ENCODE data around the gene RNF146.
"Not testable (repeated sequence)": the region's sequence is repeated elsewhere in the genome, so short reads cannot be mapped to it uniquely, and the experiment has no call there.

The RNF146 gene, protein sequence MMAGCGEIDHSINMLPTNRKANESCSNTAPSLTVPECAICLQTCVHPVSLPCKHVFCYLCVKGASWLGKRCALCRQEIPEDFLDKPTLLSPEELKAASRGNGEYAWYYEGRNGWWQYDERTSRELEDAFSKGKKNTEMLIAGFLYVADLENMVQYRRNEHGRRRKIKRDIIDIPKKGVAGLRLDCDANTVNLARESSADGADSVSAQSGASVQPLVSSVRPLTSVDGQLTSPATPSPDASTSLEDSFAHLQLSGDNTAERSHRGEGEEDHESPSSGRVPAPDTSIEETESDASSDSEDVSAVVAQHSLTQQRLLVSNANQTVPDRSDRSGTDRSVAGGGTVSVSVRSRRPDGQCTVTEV

DNA sequence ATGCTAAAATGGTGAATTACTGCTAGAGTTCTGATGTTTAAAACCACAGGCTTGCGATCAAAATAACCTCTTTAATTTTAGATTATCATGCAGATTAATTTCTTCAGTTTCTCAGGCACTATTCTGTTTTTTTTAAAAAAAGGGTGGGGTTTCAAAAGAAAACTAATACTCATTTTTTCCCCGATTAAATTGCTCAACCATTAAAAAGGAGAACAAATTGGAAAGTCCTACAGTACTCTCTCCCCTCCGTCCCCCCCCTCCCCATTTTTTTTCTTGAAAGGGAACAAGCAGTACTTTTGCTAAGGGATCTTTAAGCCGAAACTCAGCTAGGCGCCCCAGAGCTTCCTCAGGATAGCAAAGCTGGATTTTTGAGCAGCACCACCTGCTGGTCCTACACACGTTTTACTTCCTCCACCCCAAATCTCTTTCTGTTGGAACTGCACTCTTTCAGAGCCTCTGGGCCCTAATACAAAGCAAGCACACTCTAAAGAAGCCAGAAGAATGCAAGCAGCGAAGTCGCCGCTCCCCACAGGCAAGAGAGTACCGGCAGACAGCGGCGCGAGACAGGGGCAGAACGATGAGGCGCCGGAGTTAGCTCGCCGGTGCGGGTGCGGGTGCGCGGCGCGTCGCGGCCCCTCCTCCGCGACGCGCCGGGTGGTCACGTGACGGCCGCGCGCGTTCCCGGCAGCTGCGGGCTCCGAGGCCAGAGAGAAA is at the start of gene RNF146:
TSS of gene RNF146 (plus strand) at position 687 of the 714 bp plus-strand sequence. CDS start 13,475 bp downstream, outside the sequence.
- DNase-seq (ENCODE audit: low read depth in 3 of 3, low spot score in 1 of 3), result peak; percentile 10 to 58 (median 36)

- no peak for DNase-seq (ENCODE audit: low read depth in 3 of 3, low spot score in 1 of 3)
These were observed 46.8 kb upstream of the RNF146 start for GRCh38 chr6:127219869-127220268.

DNA sequence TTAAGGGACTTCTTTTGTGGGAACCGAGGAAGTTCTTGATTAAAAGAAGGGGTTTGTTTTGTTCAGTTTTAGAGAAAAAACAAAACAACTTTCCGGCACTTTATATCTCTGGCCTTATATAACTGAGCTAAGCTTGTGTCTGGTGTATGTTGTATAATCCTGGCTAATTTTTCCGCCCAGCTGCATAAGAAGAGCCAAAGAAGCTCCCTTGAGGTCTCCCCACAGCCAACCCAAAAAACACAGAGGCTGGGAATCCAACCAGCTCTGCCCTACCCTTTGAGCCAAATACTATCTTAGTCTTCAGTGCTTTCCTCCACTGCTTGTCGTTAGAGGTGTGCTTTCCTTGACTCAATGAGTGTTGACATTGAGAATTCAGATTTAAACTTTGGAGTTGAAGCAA is 45.5 kb upstream of the RNF146 start:
- no peak for DNase-seq (ENCODE audit: low read depth in 3 of 3, low spot score in 1 of 3)

- DNase-seq (ENCODE audit: low read depth in 3 of 3, low spot score in 1 of 3), result no peak
These were observed 44.2 kb upstream of the RNF146 start for GRCh38 chr6:127222418-127222817.

DNA sequence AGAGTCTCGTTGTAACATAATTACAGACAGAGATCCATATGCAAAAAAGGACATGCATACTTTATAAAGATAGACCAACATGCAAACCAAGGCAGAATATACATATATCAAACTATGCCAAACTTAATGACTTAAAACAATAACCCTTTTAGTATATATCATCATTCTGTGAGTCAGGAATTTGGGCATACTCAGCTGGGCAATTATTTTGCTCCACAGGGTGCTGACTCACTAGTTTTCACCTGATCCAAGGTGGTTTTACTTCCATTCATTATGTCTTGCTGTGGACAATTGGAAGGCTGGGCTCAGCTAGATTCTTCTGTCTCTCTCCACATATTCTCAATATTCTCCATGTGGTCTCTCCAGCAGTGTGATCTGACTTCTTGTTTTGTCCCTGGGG is 41.2 kb upstream of the RNF146 start:
- no peak for DNase-seq (ENCODE audit: low read depth in 3 of 3, low spot score in 1 of 3)

DNA sequence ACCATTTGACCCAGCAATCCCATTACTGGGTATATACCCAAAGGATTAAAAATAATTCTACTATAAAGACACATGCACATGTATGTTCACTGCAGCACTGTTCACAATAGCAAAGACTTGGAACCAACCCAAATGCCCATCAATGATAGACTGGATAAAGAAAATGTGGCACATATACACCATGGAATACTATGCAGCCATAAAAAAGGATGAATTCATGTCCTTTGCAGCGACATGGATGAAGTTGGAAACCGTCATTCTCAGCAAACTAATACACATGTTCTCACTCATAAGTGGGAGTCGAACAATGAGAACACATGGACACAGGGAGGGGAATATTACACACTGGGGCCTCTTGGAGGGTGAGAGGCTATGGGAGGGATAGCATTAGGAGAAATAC is 32.8 kb upstream of the RNF146 start:
- DNase-seq (ENCODE audit: low read depth in 3 of 3, low spot score in 1 of 3), result not testable (repeated sequence)

DNA sequence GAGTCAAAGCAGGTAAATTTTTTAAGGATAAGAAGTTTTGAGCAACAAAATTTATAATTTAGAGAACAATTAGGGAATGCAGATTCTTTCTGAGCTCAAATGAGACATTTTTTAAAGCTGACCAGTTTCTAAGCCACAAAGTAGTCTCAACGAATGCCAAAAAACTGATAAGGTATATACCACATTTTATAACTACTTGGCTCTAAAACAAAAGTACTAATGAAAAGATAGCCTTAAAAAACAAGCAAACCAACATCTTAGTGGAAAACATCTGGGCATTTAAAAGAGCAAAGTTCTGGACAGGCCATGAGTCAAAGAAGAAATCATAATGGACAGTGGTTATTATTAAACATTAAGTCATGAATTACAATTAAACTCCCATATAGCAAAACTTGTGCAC is 23.2 kb upstream of the RNF146 start:
- DNase-seq (ENCODE audit: low read depth in 3 of 3, low spot score in 1 of 3), result no peak

DNA sequence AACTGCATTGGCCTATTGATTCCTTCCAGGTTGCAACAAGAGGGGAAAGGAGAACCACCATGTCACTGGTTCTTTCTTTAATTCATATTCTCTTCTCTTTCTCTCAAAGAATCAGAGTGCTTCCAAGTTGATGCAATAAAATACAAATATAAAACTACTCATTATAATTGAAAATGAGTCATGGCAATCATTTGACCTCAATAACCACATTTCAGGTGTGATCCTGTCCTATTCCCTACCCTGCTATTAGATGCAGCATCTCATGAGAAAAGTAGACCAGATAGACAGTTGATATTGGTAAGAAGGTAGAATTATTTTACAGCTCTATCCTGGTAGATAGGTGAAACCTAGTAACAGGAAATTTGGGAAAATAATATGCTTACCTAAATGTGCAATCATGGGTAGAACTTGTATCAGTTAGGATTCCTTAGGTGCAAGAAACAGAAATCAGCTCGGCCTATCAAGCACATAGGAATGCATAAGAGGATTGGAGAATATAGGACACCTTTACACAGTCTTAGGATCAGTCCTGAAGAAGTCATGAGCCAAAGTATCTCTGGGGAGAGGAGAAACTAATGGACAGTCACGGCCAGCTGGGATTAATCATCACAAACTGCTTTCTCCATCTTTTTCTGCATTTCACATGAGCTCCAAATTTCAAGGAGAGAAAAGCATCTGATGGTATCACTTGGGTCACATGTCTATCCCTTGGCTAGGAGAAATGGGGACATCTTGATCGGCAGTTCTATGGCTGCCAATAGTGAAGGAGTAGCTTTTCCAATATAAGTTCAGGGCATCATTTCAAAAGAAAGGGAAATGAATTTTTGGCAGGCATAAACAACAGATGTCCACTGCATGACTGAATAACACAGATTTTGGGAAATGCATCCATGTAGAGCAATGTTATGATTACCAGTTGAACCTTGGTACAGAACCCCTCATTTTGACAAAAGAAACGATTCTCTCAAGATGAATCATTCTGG is 19.3 kb upstream of the RNF146 start:
- no peak for DNase-seq (ENCODE audit: low read depth in 3 of 3, low spot score in 1 of 3)

DNA sequence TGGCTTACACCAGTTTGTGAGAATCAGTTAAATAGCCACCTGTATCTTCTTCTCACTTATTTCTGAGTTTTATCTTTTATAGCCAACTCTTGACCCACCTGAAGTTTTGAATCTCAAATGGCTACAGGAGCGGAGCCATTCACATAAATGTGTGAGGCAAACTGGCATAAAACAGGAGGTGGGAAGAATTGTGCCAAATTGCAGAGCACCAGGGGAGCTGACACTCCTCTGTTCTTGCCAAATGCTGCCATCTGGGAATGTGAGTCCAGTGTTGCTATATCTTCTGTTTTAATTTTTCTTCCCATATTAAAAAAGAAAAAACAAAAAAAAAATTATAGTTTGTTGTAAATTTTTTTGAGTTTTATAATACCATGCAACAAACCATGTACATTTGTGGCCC is 17.0 kb upstream of the RNF146 start:
- DNase-seq (ENCODE audit: low read depth in 3 of 3, low spot score in 1 of 3), result no peak

DNA sequence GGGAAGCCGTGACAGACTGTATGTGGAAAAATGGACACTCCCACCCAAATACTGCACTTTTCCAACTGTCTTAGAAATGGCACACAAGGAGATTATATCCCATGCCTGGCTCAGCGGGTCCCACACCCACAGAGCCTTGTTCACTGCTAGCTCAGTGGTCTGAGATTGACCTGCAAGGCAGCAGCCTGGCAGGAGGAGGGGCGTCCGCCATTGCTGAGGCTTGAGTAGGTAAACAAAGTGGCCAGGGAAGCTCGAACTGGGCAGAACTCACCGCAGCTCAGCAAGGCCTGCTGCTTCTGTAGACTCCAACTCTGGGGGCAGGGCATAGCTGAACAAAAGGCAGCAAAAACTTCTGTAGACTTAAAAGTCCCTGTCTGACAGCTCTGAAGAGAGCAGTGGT is 11.4 kb upstream of the RNF146 start:
- DNase-seq (ENCODE audit: low read depth in 3 of 3, low spot score in 1 of 3), result no peak

GRCh38 chr6:127262896-127263295 is 3.8 kb upstream of the RNF146 start:
- no peak for DNase-seq (ENCODE audit: low read depth in 3 of 3, low spot score in 1 of 3)

GRCh38 chr6:127263481-127263880 is 3.2 kb upstream of the RNF146 start:
- no peak for DNase-seq (ENCODE audit: low read depth in 3 of 3, low spot score in 1 of 3)

DNA sequence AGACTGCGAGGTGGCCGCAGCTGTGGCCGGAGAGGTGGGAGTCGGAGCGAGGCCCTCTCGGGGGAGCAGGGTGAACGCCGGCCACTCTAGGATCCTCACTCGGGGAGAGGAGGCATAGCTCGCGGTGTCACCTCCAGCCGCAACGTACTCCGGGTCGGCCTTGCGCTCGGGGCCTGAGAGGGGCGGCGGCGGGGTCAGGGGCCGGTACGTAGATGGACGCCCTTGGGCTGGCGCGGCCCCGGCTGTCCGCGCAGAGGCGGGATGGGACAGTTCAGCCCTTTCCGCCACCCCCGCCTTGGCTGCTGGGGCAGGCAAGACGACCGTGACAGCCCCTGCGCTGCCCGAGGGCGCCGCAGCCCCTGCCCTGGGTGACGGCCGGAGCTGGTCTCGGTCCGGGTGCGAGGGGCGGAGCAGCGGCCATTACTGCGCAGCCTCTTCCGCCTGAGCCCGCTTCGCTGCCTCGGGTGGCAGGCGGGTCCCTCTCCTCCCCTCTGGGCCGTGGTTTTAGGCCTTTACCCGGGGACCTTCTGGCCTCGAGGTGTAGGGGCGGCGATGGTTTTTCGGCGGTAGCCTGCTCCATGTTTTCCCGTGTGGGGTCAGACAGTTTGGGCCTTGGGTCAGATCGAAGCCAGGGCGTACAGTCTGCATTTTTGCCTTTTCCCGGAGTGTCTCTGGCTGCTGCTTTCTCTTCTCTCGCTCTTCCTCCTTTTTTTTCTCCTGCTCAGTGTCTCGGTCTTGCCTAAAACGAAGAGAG is 405 bp downstream of the RNF146 start:
- peak; percentile 3 to 33 (median 9) for DNase-seq (ENCODE audit: low read depth in 3 of 3, low spot score in 1 of 3)

DNA sequence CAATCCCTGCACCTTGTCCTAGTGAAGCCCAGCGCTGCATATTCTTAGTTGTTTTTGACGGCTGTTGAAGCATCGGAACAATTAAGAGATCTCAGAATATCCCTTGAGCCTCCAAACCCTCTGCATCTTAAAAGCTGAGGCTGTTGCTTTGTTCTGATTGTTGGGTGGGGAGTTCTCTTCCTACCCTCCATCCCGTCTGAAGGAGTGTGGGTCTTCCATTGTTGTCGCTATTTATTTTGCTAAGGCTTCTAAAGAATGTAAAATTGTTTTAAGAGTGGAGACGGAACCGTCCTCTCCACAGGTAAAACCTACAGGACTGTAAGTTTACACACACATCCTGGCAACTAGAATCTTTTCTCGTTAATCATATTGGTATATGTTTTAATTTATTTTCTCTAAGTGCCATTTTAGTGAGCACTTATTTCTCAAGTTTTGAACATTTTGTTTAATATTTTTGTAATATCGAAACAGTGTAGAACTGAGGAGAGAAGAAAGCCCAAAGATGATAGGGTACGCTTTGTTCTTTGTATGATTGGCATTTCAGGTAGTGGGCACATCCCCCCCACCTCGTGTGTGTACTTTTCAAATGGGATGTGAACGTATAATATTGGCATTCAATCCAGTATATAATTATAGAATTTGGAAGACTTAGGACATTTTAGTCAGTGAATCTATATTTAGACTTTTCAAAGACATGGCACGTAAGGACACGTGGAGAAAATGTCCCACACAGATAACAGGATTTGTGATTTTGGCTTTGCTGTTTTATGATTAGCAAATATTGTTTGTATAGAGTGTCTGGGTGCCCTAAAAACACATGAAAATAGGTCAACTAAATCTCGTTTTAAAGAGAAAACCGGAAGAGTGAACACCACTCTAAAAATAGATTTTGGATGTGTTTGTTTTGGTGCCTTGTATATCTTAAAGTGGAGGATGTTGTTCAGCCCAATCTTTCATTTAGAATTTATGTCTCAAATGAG is 1.3 kb downstream of the RNF146 start:
- DNase-seq (ENCODE audit: low read depth in 3 of 3, low spot score in 1 of 3), result no peak

DNA sequence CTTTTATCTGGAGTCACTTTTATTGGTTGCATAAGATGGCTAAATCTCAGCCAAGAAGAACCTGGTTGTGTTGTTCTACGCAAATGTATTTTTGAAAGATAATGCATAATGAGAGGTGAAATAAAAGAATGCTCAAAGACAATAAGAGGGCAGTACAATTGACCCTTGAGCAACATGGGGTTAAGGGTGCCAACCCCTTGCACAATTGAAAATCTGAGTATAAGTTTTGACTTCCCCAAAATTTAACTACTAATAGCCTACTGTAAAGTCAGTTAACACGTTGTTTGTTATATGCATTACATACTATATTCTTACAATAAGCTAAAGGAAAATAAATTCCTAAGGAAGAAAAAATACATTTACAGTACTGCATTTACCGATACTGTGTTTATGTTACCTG is 5.9 kb downstream of the RNF146 start:
- no peak for DNase-seq (ENCODE audit: low read depth in 3 of 3, low spot score in 1 of 3)

DNA sequence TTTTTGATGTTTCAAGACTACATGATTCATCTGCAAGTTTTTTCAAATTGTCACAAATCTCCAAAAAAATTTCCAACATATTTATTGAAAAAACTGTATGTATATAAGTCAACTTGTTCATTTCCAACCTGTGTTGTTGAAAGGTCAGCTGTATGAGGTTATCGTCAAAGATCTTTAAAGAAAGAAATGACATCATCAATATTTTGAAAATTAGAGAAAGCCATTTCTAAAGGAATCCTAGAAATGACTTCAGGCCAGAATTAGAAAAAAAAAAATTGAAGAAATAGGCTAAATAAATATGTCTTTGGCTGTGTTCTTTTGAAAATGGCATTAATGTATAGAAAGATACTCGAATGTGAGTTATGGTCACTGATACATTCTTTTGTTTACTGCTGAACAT is 6.8 kb downstream of the RNF146 start:
- no peak for DNase-seq (ENCODE audit: low read depth in 3 of 3, low spot score in 1 of 3)

DNA sequence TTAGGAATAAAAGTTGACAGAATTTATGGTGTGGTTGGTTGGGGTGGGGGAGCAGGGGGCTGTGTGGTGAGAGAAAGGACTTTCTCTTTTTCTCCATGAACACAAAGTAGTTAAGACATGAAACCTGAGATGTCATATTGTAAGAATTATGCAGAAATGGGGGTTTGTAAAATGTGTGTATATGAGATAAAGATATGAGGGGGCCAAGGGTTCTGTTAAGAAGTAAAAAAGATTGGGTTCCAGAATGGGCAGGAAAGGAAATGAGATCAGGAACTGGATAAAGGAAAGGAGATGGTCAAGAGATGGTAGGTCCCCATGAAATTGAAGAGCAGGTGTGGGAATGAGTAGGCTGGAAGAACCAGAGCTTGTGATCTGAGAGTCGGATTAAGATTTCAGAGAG is 9.7 kb downstream of the RNF146 start:
- no peak for DNase-seq (ENCODE audit: low read depth in 3 of 3, low spot score in 1 of 3)

DNA sequence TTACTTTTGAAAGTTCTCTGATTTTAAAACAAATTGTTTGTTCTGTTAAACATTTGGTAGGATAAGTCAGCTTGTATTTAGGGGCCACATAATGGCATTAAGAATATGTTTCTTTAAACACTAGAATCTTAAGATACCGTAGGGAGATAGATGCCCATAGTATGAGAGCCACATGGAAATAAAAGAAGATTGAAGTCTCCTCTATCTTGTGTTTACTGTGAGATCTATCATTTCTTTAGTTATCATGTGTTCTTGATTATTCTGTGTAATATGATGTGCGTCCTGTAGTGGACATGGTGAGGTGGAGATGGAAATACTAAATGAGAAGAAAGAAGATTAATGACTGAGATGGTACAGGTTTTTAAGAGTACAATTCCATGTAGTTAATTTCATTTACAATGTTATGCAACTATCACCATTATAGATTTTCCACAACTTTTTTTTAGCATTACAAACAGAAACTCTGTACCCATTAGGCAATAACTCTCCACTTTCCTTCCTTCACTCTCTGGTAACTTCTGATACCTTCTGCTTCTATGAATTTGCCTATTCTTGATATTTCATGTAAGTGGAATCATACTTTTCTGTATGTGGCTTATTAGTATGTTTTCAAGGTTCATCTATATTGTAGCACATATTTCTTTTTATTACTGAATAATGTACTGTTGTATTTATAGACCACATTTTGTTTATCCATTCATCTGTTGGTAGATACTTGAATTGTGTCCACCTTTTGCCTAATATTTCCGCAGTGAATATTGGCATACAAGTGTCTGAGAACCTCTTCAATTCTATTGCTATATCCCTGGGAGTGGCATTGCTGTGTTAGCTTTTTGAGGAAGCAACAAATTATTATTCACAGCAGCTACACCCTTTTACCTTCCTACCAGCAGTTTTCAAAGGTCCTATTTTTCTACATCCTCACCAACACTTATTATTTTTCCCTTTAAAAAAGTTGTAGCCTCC is 11.5 kb downstream of the RNF146 start:
- DNase-seq (ENCODE audit: low read depth in 3 of 3, low spot score in 1 of 3), result no peak

Data from stimulated activated CD4-positive, alpha-beta T cell treated with anti-CD3 and anti-CD28 coated beads, TNF-alpha, amount 100 ng/mL, for 1 hour (primary cell).